Gastroesophageal sphincter (tissue), 4 donors: ENCODE results near the gene BTBD2. TPM values are rescaled to one million over a fixed set of nuclear protein-coding genes. Genes with fewer than 3 reads are reported as not detected.

Source experiments
- ATAC-seq: fragments of 150-250 bp; one replicate; pipeline ENCODE4 v1.9.1; 2016; ENCODE audit warnings: mild to moderate bottlenecking, moderate library complexity
- H3K27ac ChIP-seq, 4 donors: fragments of 200-600 bp; sonication (generic) in 3 of 4; 1 replicate in 3 of 4; 2 replicates in 1 of 4; pipeline ENCODE4 v1.5.1; 2016 to 2019
- H3K27me3 ChIP-seq: fragments of 200-600 bp; sonication (generic); one replicate; pipeline ENCODE4 v1.5.1; 2019
- H3K36me3 ChIP-seq, 2 donors: fragments of 200-600 bp; sonication (generic); one replicate each; pipeline ENCODE4 v1.5.1; 2019; ENCODE audit warnings: control low read depth in 1 of 2
- H3K4me1 ChIP-seq, 3 donors: fragments of 200-600 bp; sonication (generic); 1 replicate in 2 of 3; 2 replicates in 1 of 3; pipeline ENCODE4 v1.5.1; 2016 to 2019; ENCODE audit warnings: control low read depth in 2 of 3
- H3K4me3 ChIP-seq, 2 donors: fragments of 200-600 bp; sonication (generic); one replicate each; pipeline ENCODE4 v1.5.1; 2019; ENCODE audit warnings: mild to moderate bottlenecking in 1 of 2, moderate library complexity in 1 of 2
- H3K9me3 ChIP-seq, 3 donors: fragments of 200-600 bp; sonication (generic); one replicate each; pipeline ENCODE4 v1.5.1; 2017 to 2019; ENCODE audit warnings: control low read depth in 2 of 3
- CTCF ChIP-seq, 4 experiments: fragments of 200-600 bp in 2 of 4; fragments of 450-650 bp in 2 of 4; sonication (generic) in 1 of 4; IDR thresholded peaks; one replicate each; pipeline ENCODE4 v1.5.1; 2017 to 2019; ENCODE audit warnings: antibody characterized with exemption in 4 of 4, mild to moderate bottlenecking in 2 of 4, moderate library complexity in 2 of 4
- EP300 ChIP-seq: sonication (generic); formaldehyde crosslinking; IDR thresholded peaks from one replicate; pipeline ENCODE4 v1.6.1; 2017; ENCODE audit warnings: antibody characterized with exemption, mild to moderate bottlenecking
- POLR2A ChIP-seq, 2 donors: fragments of 450-650 bp; IDR thresholded peaks; one replicate each; pipeline ENCODE4 v1.6.1; 2017; ENCODE audit warnings: antibody characterized with exemption in 2 of 2, mild to moderate bottlenecking in 2 of 2, moderate library complexity in 1 of 2
- POLR2AphosphoS5 ChIP-seq: sonication (generic); formaldehyde crosslinking; IDR thresholded peaks from one replicate; pipeline ENCODE4 v1.6.1; 2017; ENCODE audit warnings: antibody characterized with exemption
- WGBS, 2 donors: methylation state at CpG; one replicate each; pipeline ENCODE4 v1.1.5; 2018; ENCODE audit warnings: low coverage in 1 of 2; 5-methylcytosine and 5-hydroxymethylcytosine counted together
- total RNA-seq, 4 donors: library from RNA; depleted of rRNA; stranded (reverse); fragments of >200 nt; gene quantifications; one replicate each; pipeline ENCODE4 v1.1.0, GENCODE V29; 2016

BTBD2 gene
- total RNA-seq, 4 donors from 2014 or later: 44.0 to 125 (median 59.9) TPM

GRCh38 chr19:1947651-1948209 is 67.8 kb downstream of the BTBD2 start:
- no peak overlapping the region for H3K27ac ChIP-seq
- H3K4me1 ChIP-seq: peaks cover 0 to 32% (median 16%) of the 10 kb centered on the region in 3 donors
- H3K4me3 ChIP-seq: no peak overlapping the region
- no peaks in the 10 kb centered on the region for H3K27me3 ChIP-seq
- no CpG with 5 or more reads among the region's 34 CpGs for WGBS, 2 donors
- no peaks in the 10 kb centered on the region for H3K9me3 ChIP-seq
- H3K36me3 ChIP-seq: peaks cover 0 to 21% of the 10 kb centered on the region in 2 donors
- ATAC-seq: no peak
- no peak for TF ChIP-seq EP300
- no peak for TF ChIP-seq POLR2A (IDR thresholded peaks at IDR 0.05)
- TF ChIP-seq POLR2AphosphoS5: no peak
- TF ChIP-seq CTCF (IDR thresholded peaks at IDR 0.05): no peak

- 0 to 47% methylated on average over 1 to 11 of the region's 18 CpGs for WGBS, 2 donors
- TF ChIP-seq POLR2A (IDR thresholded peaks at IDR 0.05) (no peak), CTCF (IDR thresholded peaks at IDR 0.05) (peak in 3 of 4 experiments; percentile 41 to 69 (median 52)), EP300 (no peak), POLR2AphosphoS5 (no peak)
- Histone ChIP-seq H3K27ac (no peak overlapping the region), H3K36me3 (peaks cover 0 to 12% of the 10 kb centered on the region in 2 donors), H3K9me3 (no peaks in the 10 kb centered on the region), H3K4me3 (no peak overlapping the region), H3K27me3 (no peaks in the 10 kb centered on the region), H3K4me1 (peaks cover 0 to 42% (median 20%) of the 10 kb centered on the region in 3 donors)
- ATAC-seq: no peak
Measured at GRCh38 chr19:1945899-1946298, 69.6 kb downstream of the BTBD2 start.

- TF ChIP-seq POLR2AphosphoS5 (no peak), EP300 (no peak), CTCF (IDR thresholded peaks at IDR 0.05) (no peak), POLR2A (IDR thresholded peaks at IDR 0.05) (no peak)
- Histone ChIP-seq H3K4me1 (peaks cover 0 to 47% (median 20%) of the 10 kb centered on the region in 3 donors), H3K4me3 (no peak overlapping the region), H3K27ac (no peak overlapping the region), H3K9me3 (no peaks in the 10 kb centered on the region), H3K36me3 (peaks cover 0 to 6% of the 10 kb centered on the region in 2 donors), H3K27me3 (no peaks in the 10 kb centered on the region)
- no CpG with 5 or more reads among the region's 30 CpGs for WGBS, 2 donors
- ATAC-seq: no peak
Measured at GRCh38 chr19:1944916-1945561, 70.5 kb downstream of the BTBD2 start.

- Histone ChIP-seq H3K36me3 (no peaks in the 10 kb centered on the region), H3K4me1 (peaks cover 0 to 54% (median 26%) of the 10 kb centered on the region in 3 donors), H3K4me3 (no peak overlapping the region), H3K27me3 (no peaks in the 10 kb centered on the region), H3K27ac (no peak overlapping the region), H3K9me3 (no peaks in the 10 kb centered on the region)
- TF ChIP-seq POLR2A (IDR thresholded peaks at IDR 0.05) (no peak), POLR2AphosphoS5 (no peak), CTCF (IDR thresholded peaks at IDR 0.05) (no peak), EP300 (no peak)
- WGBS, 2 donors: no CpG with 5 or more reads among the region's 42 CpGs
- ATAC-seq: no peak
Measured at GRCh38 chr19:1944088-1944915, 71.2 kb downstream of the BTBD2 start.
